Transverse colon (tissue), 4 donors: ENCODE data around the gene TLL1. TPM values are rescaled to one million over a fixed set of nuclear protein-coding genes. Genes with fewer than 3 reads are reported as not detected.

Source experiments
- DNase-seq: peaks from one replicate; pipeline ENCODE4 v3.0.0-alpha.2; 2019
- H3K27ac ChIP-seq, 4 donors: fragments of 200-600 bp; sonication (generic); 2 replicates each; pipeline ENCODE4 v1.5.1; 2016 to 2018; ENCODE audit warnings: inconsistent platforms in 4 of 4
- H3K27me3 ChIP-seq: fragments of 200-600 bp; sonication (generic); 2 replicates; pipeline ENCODE4 v1.5.1; 2017; ENCODE audit warnings: inconsistent platforms
- H3K36me3 ChIP-seq, 4 donors: fragments of 200-600 bp; sonication (generic); 2 replicates each; pipeline ENCODE4 v1.5.1; 2017 to 2019; ENCODE audit warnings: inconsistent platforms in 4 of 4
- H3K4me1 ChIP-seq, 4 donors: fragments of 200-600 bp; sonication (generic); 2 replicates each; pipeline ENCODE4 v1.5.1; 2017 to 2020; ENCODE audit warnings: inconsistent platforms in 4 of 4
- H3K4me3 ChIP-seq, 4 donors: fragments of 200-600 bp; sonication (generic); 1 replicate in 1 of 4; 2 replicates in 3 of 4; pipeline versions ENCODE4 v1.5.1 to v1.6.1; 2017 to 2019; ENCODE audit warnings: inconsistent platforms in 4 of 4
- H3K9me3 ChIP-seq, 2 donors: fragments of 200-600 bp; sonication (generic); 2 replicates each; pipeline ENCODE4 v1.5.1; 2017 to 2019; ENCODE audit warnings: inconsistent platforms in 2 of 2
- EP300 ChIP-seq: sonication (generic); formaldehyde crosslinking; IDR thresholded peaks from one replicate; pipeline ENCODE4 v1.6.1; 2017; ENCODE audit warnings: antibody characterized with exemption, low read depth
- POLR2A ChIP-seq: fragments of 450-650 bp; IDR thresholded peaks from one replicate; pipeline ENCODE4 v1.6.1; 2016; ENCODE audit warnings: antibody characterized with exemption, mild to moderate bottlenecking, moderate library complexity
- POLR2AphosphoS5 ChIP-seq, 3 donors: sonication (generic); formaldehyde crosslinking; IDR thresholded peaks; one replicate each; pipeline ENCODE4 v1.6.1; 2016; ENCODE audit warnings: antibody characterized with exemption in 3 of 3
- WGBS, 2 donors: methylation state at CpG; one replicate each; pipeline ENCODE4 v1.1.5; 2018; ENCODE audit warnings: low coverage in 1 of 2; 5-methylcytosine and 5-hydroxymethylcytosine counted together
- in situ Hi-C, 4 donors: fragments of 200-750 bp; cut with MboI; loops; one replicate each; pipeline versions ENCODE4 v1.15.0 to v1.15.1; 2017; ENCODE audit warnings: low sequenced_read_pairs in 3 of 4, low pct_ligation_motif_present in 1 of 4, low pct_unique_long_range_greater_than_20kb in 1 of 4
- intact Hi-C: fragments of 100-400 bp; cut with DNase I; formaldehyde crosslinking; loops from one replicate; pipeline ENCODE4 v1.15.1; 2023; ENCODE audit warnings: low total_unique reads
- total RNA-seq, 4 donors: library from RNA; depleted of rRNA; stranded (reverse); fragments of >200 nt; gene quantifications; one replicate each; pipeline ENCODE4 v1.1.0, GENCODE V29; 2016
- TF ChIP-seq, protein P1 (sequence below), 5 experiments: fragments of 200-600 bp in 3 of 5; fragments of 450-650 bp in 2 of 5; sonication (generic) in 3 of 5; IDR thresholded peaks; 1 replicate in 2 of 5; 2 replicates in 3 of 5; pipeline ENCODE4 v1.5.1; 2016 to 2017; ENCODE audit warnings: antibody characterized with exemption in 5 of 5, inconsistent platforms in 3 of 5, mild to moderate bottlenecking in 2 of 5, moderate library complexity in 1 of 5

TLL1 gene
- total RNA-seq, 4 donors from 2014 or later, result 1.00 to 3.7 (median 1.6) TPM

DNA sequence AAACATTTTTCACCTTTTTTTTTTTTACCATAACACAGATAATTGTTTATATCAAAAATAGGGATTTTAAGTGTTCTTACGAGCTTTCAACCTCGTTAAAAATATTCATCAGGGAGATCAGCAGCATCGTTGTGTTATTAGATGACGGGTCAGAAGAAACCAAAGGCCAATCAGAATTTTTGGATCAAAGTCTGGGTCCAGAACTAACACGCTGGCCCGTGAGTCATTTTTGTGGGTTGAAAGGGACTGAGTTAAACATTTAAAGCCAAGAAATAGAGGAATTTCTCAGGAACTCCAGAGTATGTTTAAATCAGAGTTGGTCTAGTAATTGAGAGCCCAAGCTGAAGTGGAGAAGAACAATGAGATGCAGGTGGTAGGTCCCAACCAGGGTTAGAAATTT is 170.8 kb downstream of the TLL1 start:
- DNase-seq, result no peak
- intact Hi-C loops, result no loop called here
- Histone ChIP-seq H3K27ac (no peak overlapping the region), H3K4me1 (peaks cover 0 to 5% (median 4%) of the 10 kb centered on the region in 4 donors), H3K27me3 (no peaks in the 10 kb centered on the region), H3K4me3 (no peak overlapping the region), H3K36me3 (no peaks in the 10 kb centered on the region), H3K9me3 (no peaks in the 10 kb centered on the region)
- 75 to 78% methylated on average over 6 of the region's 6 CpGs for WGBS, 2 donors
- no peak for TF ChIP-seq EP300
- TF ChIP-seq POLR2A, result no peak
- TF ChIP-seq, protein P1, sequence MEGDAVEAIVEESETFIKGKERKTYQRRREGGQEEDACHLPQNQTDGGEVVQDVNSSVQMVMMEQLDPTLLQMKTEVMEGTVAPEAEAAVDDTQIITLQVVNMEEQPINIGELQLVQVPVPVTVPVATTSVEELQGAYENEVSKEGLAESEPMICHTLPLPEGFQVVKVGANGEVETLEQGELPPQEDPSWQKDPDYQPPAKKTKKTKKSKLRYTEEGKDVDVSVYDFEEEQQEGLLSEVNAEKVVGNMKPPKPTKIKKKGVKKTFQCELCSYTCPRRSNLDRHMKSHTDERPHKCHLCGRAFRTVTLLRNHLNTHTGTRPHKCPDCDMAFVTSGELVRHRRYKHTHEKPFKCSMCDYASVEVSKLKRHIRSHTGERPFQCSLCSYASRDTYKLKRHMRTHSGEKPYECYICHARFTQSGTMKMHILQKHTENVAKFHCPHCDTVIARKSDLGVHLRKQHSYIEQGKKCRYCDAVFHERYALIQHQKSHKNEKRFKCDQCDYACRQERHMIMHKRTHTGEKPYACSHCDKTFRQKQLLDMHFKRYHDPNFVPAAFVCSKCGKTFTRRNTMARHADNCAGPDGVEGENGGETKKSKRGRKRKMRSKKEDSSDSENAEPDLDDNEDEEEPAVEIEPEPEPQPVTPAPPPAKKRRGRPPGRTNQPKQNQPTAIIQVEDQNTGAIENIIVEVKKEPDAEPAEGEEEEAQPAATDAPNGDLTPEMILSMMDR (IDR thresholded peaks at IDR 0.05), result no peak
- no peak for TF ChIP-seq POLR2AphosphoS5 (IDR thresholded peaks at IDR 0.05)
- in situ Hi-C loops, result no loop called here

DNA sequence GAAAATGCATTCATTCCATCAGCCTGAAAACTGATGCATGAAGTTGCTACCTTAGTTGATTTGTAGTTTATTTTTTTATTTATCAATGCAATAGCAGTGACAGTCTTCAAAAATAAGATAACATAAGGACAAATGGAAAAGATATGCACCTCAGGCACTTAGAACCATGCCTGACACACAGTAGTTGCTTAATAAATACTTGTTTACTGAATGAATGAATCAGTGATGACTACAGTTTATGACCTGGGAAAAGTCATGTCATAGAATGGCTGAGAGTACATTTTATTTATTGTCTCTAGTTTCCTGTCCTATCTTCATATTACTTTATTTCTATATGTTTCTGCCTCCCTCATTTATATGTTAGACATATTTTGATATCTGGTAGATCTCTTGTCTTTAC is 171.8 kb downstream of the TLL1 start:
- in situ Hi-C loops, result no loop called here
- H3K4me1 ChIP-seq, result peaks cover 0 to 5% (median 4%) of the 10 kb centered on the region in 4 donors
- intact Hi-C loops, result no loop called here

DNA sequence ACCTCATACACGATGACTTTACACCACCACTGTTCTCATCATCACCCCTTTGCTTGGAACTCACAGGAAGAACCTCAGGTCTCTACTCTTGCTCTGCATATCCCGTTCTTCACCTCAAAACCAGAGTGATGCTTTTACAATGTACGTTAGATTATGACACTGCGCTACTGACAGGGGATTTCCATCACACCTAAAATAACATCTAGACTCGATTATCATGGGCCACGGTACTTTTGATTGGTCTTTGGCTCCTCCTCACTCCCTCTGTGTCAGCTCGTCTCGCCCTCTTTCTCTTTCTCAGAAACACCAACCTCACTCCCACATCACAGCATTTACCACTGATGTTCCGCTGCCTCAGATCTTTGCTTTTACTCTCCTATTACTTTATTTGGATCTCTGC is 172.4 kb downstream of the TLL1 start:
- Histone ChIP-seq H3K4me1 (peaks cover 0 to 5% (median 4%) of the 10 kb centered on the region in 4 donors), H3K9me3 (no peaks in the 10 kb centered on the region), H3K36me3 (no peaks in the 10 kb centered on the region), H3K27ac (no peak overlapping the region), H3K4me3 (no peak overlapping the region), H3K27me3 (no peaks in the 10 kb centered on the region)
- DNase-seq, result no peak
- TF ChIP-seq, protein P1 (IDR thresholded peaks at IDR 0.05), result no peak
- TF ChIP-seq EP300 (no peak), POLR2A (no peak), POLR2AphosphoS5 (IDR thresholded peaks at IDR 0.05) (no peak)
- in situ Hi-C loops (no loop called here), intact Hi-C loops (no loop called here)
- 70 to 73% methylated on average over 9 of the region's 9 CpGs for WGBS, 2 donors

More for the DNA sequence above, 171.8 kb downstream of the TLL1 start:
- H3K27ac ChIP-seq, result no peak overlapping the region
- no peaks in the 10 kb centered on the region for H3K27me3 ChIP-seq
- no peak overlapping the region for H3K4me3 ChIP-seq
- H3K36me3 ChIP-seq, result no peaks in the 10 kb centered on the region
- no peaks in the 10 kb centered on the region for H3K9me3 ChIP-seq
- DNase-seq, result no peak
- TF ChIP-seq POLR2A, result no peak
- TF ChIP-seq EP300, result no peak
- TF ChIP-seq, protein P1 (IDR thresholded peaks at IDR 0.05), result no peak
- no peak for TF ChIP-seq POLR2AphosphoS5 (IDR thresholded peaks at IDR 0.05)

DNA sequence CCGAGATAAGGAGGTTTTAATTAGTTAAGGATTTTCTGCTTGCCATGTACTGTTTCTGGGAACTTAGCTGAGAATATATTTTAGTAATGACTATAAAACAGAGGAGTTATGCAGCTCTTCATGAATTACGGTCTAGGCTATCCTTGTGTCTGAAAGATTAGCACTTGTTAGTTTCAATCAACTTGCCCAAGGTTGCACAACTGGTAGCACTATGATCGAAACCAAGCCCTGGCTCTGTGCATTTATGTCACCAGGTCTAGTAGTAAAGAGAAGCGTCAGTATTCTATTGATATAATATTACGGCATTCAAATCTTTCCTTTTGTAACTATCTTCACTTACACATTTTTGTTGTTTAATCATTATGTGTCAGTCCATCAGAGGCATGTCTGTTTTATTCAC is 176.0 kb downstream of the TLL1 start:
- Histone ChIP-seq H3K27ac (no peak overlapping the region), H3K4me1 (no peaks in the 10 kb centered on the region), H3K27me3 (no peaks in the 10 kb centered on the region), H3K9me3 (no peaks in the 10 kb centered on the region), H3K36me3 (no peaks in the 10 kb centered on the region), H3K4me3 (no peak overlapping the region)
- no peak for DNase-seq
- TF ChIP-seq, protein P1 (IDR thresholded peaks at IDR 0.05), result no peak
- no peak for TF ChIP-seq POLR2AphosphoS5 (IDR thresholded peaks at IDR 0.05)
- no peak for TF ChIP-seq POLR2A
- intact Hi-C loops, result no loop called here
- in situ Hi-C loops, result no loop called here
- 78 to 82% methylated on average over 5 of the region's 5 CpGs for WGBS, 2 donors
